Effector memory CD8-positive, alpha-beta T cell (primary cell): ENCODE measurements around the gene ZBTB20.
A peak's percentile ranks its signal among the peaks of the same experiment; 100 is the strongest.
"Not testable (repeated sequence)": the region's sequence is repeated elsewhere in the genome, so short reads cannot be mapped to it uniquely, and the experiment has no call there.

Source experiments
- ATAC-seq: fragments of 150-1000 bp; cut with Tn5 transposase; replicated peaks from 2 replicates; pipeline ENCODE4 v1.10.0; 2021; ENCODE audit warnings: mild to moderate bottlenecking, moderate library complexity
- DNase-seq, 3 experiments: peaks; one replicate each; pipeline ENCODE4 v3.0.0; 2021
- H3K27ac Mint-ChIP-seq, 2 donors: one replicate each; pipeline ENCODE4 v1.8.0; 2022; ENCODE audit warnings: mild to moderate bottlenecking in 2 of 2, mixed read lengths in 2 of 2, moderate library complexity in 2 of 2
- H3K27me3 Mint-ChIP-seq, 2 donors: one replicate each; pipeline ENCODE4 v1.8.0; 2022; ENCODE audit warnings: mixed read lengths in 2 of 2
- H3K36me3 Mint-ChIP-seq: one replicate; pipeline ENCODE4 v1.8.0; 2022; ENCODE audit warnings: mild to moderate bottlenecking, moderate library complexity, mixed read lengths; ENCODE audit not compliant: insufficient read depth
- H3K4me1 Mint-ChIP-seq, 2 donors: one replicate each; pipeline ENCODE4 v1.8.0; 2022; ENCODE audit warnings: low read depth in 2 of 2, mixed read lengths in 2 of 2
- H3K4me3 Mint-ChIP-seq, 2 donors: one replicate each; pipeline ENCODE4 v1.8.0; 2022; ENCODE audit warnings: mild to moderate bottlenecking in 2 of 2, mixed read lengths in 2 of 2, moderate library complexity in 2 of 2
- H3K9me3 Mint-ChIP-seq, 2 donors: one replicate each; pipeline ENCODE4 v1.8.0; 2022; ENCODE audit warnings: mixed read lengths in 2 of 2

The ZBTB20 gene

DNA sequence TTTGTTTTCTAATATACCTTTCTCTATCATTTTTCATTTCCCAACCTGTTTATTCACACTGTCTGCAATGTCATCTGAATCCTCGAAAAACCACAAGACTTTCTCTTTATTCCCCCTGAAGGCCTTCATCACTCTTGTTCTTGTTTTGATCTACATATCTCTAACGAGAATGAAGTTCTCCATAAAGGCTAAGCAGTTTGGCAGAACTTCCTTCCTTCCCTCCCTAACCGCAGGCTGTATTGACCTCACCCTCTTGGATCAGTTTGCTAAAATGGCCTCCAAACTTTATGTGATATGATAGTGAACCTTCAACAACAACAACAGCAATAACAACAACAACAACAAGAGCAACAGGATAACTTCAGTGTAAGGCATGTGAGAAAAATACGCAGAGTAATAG lies 460.5 kb downstream of the ZBTB20 start:
- no peak overlapping the region for H3K4me3 Mint-ChIP-seq
- DNase-seq (no peak), ATAC-seq (no peak)
- no peaks in the 10 kb centered on the region for H3K27me3 Mint-ChIP-seq
- H3K36me3 Mint-ChIP-seq = no peaks in the 10 kb centered on the region
- H3K27ac Mint-ChIP-seq = no peak overlapping the region
- H3K9me3 Mint-ChIP-seq = no peaks in the 10 kb centered on the region
- H3K4me1 Mint-ChIP-seq = peaks cover 3 to 4% of the 10 kb centered on the region in 2 donors

DNA sequence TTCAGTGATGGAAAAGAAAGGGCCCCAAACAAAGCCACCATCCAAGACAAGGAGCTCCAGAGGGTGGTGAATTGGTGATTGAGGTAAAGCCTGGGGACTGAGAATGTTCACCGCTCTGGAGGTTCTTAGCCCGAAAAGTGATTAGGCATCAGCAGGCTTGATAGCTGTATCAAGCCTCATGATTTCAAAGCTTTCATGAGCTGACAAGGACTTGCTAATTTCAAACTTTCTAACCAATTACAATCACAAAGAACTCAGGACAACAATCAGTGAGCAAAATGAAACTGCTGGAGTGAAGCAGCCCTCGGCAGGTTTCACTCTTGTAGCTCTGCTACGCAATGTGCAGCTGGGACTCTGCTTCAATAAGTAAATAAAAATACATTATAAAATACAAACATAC lies 461.9 kb downstream of the ZBTB20 start:
- H3K27me3 Mint-ChIP-seq = no peaks in the 10 kb centered on the region
- H3K27ac Mint-ChIP-seq = no peak overlapping the region
- H3K9me3 Mint-ChIP-seq = no peaks in the 10 kb centered on the region
- no peak overlapping the region for H3K4me3 Mint-ChIP-seq
- DNase-seq (no peak), ATAC-seq (no peak)
- peaks cover 3 to 4% of the 10 kb centered on the region in 2 donors for H3K4me1 Mint-ChIP-seq
- H3K36me3 Mint-ChIP-seq = no peaks in the 10 kb centered on the region

DNA sequence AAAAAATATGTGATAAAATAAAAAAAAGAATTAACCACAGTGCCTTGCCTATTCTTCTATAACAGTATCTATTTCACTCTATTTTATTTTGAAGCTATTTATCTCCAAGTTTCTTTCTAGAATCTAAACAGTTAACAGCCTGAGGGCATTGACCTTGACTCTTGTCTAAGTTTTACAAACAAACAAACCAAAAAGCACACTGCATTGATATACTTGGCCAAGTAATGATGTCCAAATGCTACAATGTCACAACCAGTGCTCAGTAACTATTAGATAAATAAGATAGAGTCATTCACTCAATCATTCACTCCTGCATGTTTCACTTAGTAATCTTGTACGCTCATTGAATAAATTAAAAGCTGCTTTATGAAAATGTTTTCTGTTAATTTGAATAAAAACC lies 466.8 kb downstream of the ZBTB20 start:
- no peaks in the 10 kb centered on the region for H3K4me1 Mint-ChIP-seq
- H3K4me3 Mint-ChIP-seq = no peak overlapping the region
- no peak overlapping the region for H3K27ac Mint-ChIP-seq
- no peaks in the 10 kb centered on the region for H3K27me3 Mint-ChIP-seq
- no peak for ATAC-seq
- no peaks in the 10 kb centered on the region for H3K36me3 Mint-ChIP-seq
- no peaks in the 10 kb centered on the region for H3K9me3 Mint-ChIP-seq
- no peak for DNase-seq

DNA sequence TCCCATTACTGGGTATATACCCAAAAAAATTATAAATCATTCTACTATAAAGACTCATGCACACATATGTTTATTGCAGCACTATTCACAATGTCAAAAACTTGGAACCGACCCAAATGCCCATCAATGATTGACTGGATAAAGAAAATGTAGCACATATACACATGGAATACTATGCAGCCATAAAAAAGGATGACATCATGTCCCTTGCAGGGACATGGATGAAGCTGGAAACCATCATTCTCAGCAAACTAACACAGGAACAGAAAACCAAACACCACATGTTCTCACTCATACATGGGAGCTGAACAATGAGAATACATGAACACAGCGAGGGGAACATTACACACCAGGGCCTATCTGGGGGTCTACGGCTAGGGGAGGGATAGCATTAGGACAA lies 467.3 kb downstream of the ZBTB20 start:
- not testable (repeated sequence) for H3K4me3 Mint-ChIP-seq, H3K36me3 Mint-ChIP-seq, H3K4me1 Mint-ChIP-seq, H3K27ac Mint-ChIP-seq, H3K27me3 Mint-ChIP-seq, ATAC-seq, DNase-seq, H3K9me3 Mint-ChIP-seq

DNA sequence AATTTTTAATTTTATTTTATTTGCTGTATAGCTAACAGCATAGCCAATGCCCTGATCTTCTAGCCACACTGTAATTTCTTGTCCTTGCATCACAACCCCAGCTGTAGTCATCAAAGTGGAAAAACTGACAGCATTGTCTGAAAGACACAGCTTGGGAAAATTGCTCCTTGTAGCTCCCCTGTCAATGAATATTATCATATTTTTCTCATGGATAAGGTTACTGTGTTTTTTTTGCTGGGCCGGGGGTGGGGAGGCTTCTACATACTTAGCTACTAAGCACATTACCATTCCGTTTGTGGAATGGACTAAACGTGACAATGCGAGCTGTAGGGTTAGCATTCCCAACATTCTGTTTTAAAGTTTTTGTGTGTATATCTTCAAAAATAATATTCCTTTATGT lies 472.0 kb downstream of the ZBTB20 start:
- Mint-ChIP-seq H3K4me1 (peaks cover 0 to 4% of the 10 kb centered on the region in 2 donors), H3K27ac (no peak overlapping the region), H3K9me3 (no peaks in the 10 kb centered on the region), H3K4me3 (no peak overlapping the region), H3K27me3 (no peaks in the 10 kb centered on the region), H3K36me3 (no peaks in the 10 kb centered on the region)
- ATAC-seq (no peak), DNase-seq (no peak)

DNA sequence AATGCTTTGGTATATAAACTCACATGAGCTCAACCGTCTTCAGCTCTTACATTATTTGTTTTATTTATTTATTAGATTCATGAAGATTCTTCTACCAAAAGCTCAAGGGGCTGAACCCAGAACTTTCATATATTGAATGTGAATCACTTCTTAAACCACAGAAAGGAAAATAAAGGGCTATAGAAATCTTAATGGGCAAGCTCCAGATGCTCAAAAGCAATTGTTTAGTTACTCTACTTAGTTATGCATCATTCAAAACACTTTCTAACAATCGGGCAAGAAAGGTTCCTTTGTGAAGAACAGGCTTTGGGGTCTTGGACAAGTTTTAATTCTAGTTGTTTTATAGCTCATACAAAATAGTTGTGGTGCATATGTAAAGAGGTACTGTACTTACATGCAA lies 473.1 kb downstream of the ZBTB20 start:
- Mint-ChIP-seq H3K4me1 (peaks cover 0 to 5% of the 10 kb centered on the region in 2 donors), H3K27me3 (no peaks in the 10 kb centered on the region), H3K9me3 (no peaks in the 10 kb centered on the region), H3K4me3 (no peak overlapping the region), H3K27ac (no peak overlapping the region), H3K36me3 (no peaks in the 10 kb centered on the region)
- no peak for DNase-seq
- ATAC-seq = no peak

DNA sequence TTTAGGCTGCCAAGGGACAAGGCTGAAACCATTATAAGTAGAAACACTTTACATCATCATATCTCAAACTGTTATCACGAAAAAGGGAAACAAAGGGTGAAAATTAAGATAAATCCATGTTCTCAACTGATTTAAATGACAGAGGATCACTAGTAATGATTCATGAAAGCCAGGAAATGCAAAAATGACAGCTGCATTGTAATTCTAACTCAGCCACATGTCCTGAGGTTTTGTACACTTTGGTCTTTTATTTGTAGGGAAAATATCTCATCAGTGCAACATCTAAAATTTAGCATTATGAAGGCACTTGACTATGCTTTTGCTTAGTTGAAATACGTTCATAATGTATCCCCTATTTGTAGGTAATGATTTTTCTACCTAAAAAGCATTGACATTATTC lies 473.6 kb downstream of the ZBTB20 start:
- ATAC-seq (no peak), DNase-seq (no peak)
- no peaks in the 10 kb centered on the region for H3K27me3 Mint-ChIP-seq
- no peak overlapping the region for H3K27ac Mint-ChIP-seq
- H3K4me1 Mint-ChIP-seq = peaks cover 0 to 5% of the 10 kb centered on the region in 2 donors
- H3K4me3 Mint-ChIP-seq = no peak overlapping the region
- H3K36me3 Mint-ChIP-seq = peaks cover 3% of the 10 kb centered on the region
- H3K9me3 Mint-ChIP-seq = no peaks in the 10 kb centered on the region

DNA sequence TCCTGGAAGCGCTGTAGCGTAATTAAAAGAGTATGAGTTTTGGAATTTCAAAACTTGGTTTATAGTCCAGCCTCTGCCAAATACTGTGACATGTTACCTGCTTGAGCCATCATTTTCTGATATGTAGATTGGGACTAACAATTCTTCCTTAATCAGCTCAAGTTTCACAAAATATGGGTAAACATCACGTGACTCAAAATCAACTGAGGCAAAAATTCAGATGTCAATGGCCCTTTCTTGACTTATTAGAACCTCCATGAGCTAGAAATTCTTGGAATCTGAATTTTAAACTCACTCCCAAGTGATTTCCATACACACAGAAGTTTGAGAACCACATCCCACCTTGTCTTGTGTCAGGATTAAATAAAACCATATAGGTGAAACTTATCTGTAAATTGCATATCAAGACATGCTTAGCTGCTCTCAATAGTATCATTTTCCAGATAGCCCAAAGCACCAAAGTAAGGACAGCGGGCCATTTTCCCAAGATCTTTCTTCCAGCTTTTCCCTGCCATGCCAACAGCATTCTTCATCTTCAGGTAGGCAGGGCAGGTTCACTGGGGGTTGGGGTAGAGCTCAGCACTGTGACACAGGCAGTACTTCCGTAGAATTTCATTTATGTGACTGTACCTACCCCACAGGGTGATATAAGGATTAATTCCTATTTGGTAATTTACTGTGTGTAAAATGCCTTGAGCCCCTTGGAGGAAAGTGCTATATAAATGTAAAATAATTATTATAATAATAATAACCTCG lies 474.2 kb downstream of the ZBTB20 start:
- no peaks in the 10 kb centered on the region for H3K9me3 Mint-ChIP-seq

DNA sequence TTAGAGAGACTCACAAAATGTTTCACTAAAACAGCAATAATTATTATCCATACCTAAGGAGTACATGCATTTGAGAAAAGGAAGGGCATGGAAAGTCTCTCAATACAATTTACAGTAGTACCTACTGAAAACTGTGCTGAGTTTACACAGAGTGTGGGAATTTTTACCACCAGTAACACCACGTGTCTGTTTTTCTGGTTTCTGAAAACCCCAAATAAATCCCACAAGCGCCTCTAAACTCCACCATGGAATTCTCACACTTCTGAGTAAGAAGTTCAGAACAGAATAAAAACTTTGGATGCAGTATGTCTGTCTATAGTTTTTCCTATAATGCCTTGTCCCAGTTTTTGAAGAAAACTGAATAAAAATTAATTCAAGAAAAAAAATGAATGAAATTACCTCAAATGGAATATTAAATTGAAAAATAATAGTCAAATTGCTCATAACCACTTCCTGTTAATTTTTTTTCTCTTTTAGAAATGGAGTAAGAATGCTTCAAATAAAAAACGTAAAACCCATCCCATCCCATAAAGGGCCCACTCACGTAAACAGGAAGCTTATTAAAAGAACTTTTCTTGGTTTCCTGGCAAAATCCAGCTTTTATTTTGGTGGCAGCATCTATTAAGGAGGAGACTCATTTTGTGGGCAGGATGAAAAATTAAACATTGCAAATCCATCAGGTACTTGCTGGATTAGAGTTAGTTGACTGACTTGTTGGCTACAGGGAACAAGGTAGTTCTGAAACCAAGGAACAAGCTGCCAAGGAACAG lies 475.2 kb downstream of the ZBTB20 start:
- H3K9me3 Mint-ChIP-seq = no peaks in the 10 kb centered on the region
- peak overlapping the region in 1 of 2 donors; percentile 5 for H3K27ac Mint-ChIP-seq
- peaks cover 0 to 5% of the 10 kb centered on the region in 2 donors for H3K4me1 Mint-ChIP-seq
- peaks cover 3% of the 10 kb centered on the region for H3K36me3 Mint-ChIP-seq
- ATAC-seq (no peak), DNase-seq (no peak)
- no peak overlapping the region for H3K4me3 Mint-ChIP-seq
- no peaks in the 10 kb centered on the region for H3K27me3 Mint-ChIP-seq

More for the DNA sequence above, 474.2 kb downstream of the ZBTB20 start:
- no peak overlapping the region for H3K4me3 Mint-ChIP-seq
- H3K4me1 Mint-ChIP-seq = peaks cover 0 to 5% of the 10 kb centered on the region in 2 donors
- no peaks in the 10 kb centered on the region for H3K27me3 Mint-ChIP-seq
- no peak overlapping the region for H3K27ac Mint-ChIP-seq
- DNase-seq (no peak), ATAC-seq (no peak)
- H3K36me3 Mint-ChIP-seq = peaks cover 3% of the 10 kb centered on the region

DNA sequence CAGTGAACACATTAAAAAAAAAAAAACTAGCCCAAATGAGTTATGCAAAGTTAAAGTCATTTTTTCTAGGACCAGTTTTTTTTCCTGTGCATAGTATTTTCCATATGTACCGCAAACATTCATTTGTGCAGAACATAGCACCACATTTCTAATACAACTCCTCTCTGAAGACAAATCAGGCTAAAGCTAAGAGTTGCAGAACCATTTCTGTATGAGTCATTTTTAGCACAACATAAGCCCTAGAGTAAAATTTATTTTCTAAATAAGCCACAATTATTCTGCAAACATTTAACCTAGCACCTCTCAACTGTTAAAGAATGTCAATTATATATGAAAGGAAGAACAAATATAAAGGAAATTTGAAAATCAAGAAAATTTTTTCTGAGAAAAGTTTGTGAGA lies 477.5 kb downstream of the ZBTB20 start:
- peaks cover 3% of the 10 kb centered on the region for H3K36me3 Mint-ChIP-seq
- H3K27ac Mint-ChIP-seq = no peak overlapping the region
- H3K4me3 Mint-ChIP-seq = no peak overlapping the region
- no peaks in the 10 kb centered on the region for H3K27me3 Mint-ChIP-seq
- peaks cover 0 to 5% of the 10 kb centered on the region in 2 donors for H3K4me1 Mint-ChIP-seq
- ATAC-seq (no peak), DNase-seq (no peak)
- H3K9me3 Mint-ChIP-seq = no peaks in the 10 kb centered on the region

DNA sequence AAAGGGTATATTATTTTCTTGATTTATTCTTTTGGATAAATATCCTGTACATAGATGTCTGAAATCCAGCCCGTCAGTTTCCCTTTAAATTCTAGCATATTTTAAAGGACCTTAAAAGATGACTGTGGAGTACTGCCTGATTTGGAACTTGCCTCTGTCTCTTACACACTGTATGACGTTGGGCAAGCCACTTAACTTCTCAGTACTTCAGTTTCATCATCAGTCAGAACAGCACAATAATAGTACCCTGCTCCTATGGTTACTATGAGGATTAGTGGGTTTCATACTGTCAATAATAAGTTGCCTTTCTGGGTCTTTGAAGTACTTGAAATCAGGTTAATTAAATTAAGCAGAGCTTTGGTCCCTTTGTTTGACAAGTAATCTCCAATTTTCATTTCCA lies 479.0 kb downstream of the ZBTB20 start:
- H3K36me3 Mint-ChIP-seq = peaks cover 3% of the 10 kb centered on the region
- no peak overlapping the region for H3K4me3 Mint-ChIP-seq
- DNase-seq = no peak

DNA sequence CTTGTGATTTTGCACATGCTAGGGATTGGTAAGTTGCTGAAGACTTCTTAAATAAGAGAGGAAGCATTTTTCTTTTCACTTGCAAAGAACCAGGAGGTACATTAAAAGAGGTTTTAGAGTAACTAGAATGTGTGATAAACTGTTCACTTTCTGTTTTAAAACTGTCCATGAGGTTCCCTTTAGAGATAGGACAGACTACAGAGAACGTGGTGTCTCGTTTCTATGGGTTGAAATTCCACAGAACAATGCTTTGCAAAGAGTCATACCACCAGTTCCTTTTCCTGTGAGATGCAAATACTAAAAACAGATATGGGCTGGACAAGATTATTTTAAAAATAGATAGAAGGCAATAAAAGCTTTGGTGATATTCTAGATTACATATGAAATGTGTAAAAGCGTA lies 480.5 kb downstream of the ZBTB20 start:
- no peak overlapping the region for H3K4me3 Mint-ChIP-seq
- no peak overlapping the region for H3K27ac Mint-ChIP-seq
- peaks cover 0 to 5% of the 10 kb centered on the region in 2 donors for H3K4me1 Mint-ChIP-seq
- peaks cover 3% of the 10 kb centered on the region for H3K36me3 Mint-ChIP-seq
- DNase-seq = no peak
- peaks cover 0 to 7% of the 10 kb centered on the region in 2 donors for H3K9me3 Mint-ChIP-seq
- no peak for ATAC-seq
- H3K27me3 Mint-ChIP-seq = no peaks in the 10 kb centered on the region

More for the DNA sequence above, 479.0 kb downstream of the ZBTB20 start:
- Mint-ChIP-seq H3K27ac (no peak overlapping the region), H3K9me3 (peaks cover 0 to 7% of the 10 kb centered on the region in 2 donors), H3K4me1 (peaks cover 0 to 5% of the 10 kb centered on the region in 2 donors), H3K27me3 (no peaks in the 10 kb centered on the region)
- no peak for ATAC-seq

DNA sequence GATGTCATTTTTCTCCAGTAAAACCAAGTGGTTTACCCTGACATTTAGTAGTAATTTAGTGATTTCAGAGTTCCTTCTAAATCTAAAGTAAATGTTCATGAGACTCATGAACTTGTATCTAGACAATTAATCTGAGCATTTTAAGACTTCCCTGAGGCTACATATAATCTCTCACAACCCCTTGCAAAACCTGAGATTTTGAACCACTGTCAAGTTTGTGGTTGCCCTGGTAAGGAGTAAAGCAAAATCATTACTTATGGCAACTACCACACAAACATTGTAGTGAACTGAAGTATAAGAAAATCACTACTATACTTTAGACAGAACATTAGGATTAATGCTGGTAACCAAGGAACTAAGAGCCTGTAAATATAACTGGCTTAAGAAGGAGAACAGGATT lies 483.1 kb downstream of the ZBTB20 start:
- peaks cover 0 to 7% of the 10 kb centered on the region in 2 donors for H3K9me3 Mint-ChIP-seq
- DNase-seq = no peak

DNA sequence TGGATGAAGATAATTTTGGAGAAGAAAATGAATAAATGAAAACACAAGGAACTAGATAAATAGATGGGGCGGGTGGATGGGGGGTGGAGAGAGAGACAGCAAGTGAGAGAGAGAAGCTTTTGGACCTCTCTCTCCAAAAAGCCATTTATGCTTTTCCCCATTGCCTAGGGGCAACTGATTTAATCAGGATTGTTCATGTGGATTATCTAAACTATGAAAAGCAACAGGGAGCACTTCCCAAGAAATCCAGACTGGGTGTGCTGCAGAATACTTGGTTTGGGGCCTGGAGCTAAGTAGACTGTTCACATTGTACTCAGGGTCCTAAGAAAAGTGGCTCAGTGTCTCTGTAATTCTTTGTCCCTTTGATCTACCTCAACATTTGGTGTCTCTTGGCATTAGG lies 486.3 kb downstream of the ZBTB20 start:
- Mint-ChIP-seq H3K4me3 (no peak overlapping the region), H3K4me1 (peaks cover 0 to 4% of the 10 kb centered on the region in 2 donors), H3K27ac (no peak overlapping the region), H3K27me3 (no peaks in the 10 kb centered on the region), H3K9me3 (peaks cover 0 to 7% of the 10 kb centered on the region in 2 donors), H3K36me3 (peaks cover 6% of the 10 kb centered on the region)
- ATAC-seq = no peak
- DNase-seq = no peak

More for the DNA sequence above, 483.1 kb downstream of the ZBTB20 start:
- no peak for ATAC-seq
- Mint-ChIP-seq H3K4me1 (no peaks in the 10 kb centered on the region), H3K27me3 (no peaks in the 10 kb centered on the region), H3K27ac (no peak overlapping the region), H3K36me3 (peaks cover 3% of the 10 kb centered on the region), H3K4me3 (no peak overlapping the region)
